Astrocyte (in vitro differentiated cells and primary cell): ENCODE data around the gene SOX1.

Source experiments
- EZH2 ChIP-seq: IDR thresholded peaks from 2 replicates; pipeline ENCODE4 v1.6.1; 2012; ENCODE audit warnings: mild to moderate bottlenecking, low read length, inconsistent platforms; ENCODE audit not compliant: insufficient read depth
- TF ChIP-seq, protein P1 (sequence below): IDR thresholded peaks from 2 replicates; pipeline ENCODE4 v1.5.1; 2011; ENCODE audit warnings: low read depth, mild to moderate bottlenecking, inconsistent platforms, low read length, moderate library complexity; ENCODE audit not compliant: insufficient read depth

DNA sequence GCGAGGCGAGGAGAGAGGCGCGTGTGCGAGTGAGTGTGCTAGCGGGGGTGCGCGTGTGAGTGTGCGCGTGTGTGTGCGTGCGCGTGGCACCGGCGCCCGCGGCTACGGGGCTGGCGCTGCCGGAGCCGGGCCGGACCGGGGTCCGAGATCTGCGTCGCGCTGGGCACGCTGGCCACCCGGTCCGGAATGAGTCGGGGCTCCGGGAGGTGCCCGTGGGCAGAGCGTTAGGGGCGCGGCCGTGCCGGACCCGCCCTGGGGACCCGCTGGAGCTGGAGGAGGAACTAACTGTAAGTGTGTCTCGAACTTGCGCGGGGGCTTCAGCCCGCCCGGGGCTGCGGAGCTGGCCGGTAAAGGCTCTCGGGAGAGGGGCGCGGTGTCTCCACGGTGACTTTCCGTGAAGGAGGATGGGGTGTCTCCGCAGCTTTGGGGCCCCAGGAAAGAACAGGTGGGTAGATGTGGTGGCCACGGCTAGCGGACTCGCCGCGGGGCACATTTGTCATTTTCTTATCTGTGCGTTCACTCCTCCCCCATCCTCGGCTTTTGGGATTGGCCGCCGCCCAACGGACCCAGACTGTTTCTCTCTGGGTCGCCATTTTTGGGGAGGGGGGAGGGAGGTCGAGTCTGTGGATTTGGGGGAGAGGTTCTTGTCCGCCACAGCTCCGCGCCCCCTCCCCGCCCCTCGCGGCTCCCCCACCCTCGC lies 10.1 kb upstream of the SOX1 start:
- TF ChIP-seq, protein P1, sequence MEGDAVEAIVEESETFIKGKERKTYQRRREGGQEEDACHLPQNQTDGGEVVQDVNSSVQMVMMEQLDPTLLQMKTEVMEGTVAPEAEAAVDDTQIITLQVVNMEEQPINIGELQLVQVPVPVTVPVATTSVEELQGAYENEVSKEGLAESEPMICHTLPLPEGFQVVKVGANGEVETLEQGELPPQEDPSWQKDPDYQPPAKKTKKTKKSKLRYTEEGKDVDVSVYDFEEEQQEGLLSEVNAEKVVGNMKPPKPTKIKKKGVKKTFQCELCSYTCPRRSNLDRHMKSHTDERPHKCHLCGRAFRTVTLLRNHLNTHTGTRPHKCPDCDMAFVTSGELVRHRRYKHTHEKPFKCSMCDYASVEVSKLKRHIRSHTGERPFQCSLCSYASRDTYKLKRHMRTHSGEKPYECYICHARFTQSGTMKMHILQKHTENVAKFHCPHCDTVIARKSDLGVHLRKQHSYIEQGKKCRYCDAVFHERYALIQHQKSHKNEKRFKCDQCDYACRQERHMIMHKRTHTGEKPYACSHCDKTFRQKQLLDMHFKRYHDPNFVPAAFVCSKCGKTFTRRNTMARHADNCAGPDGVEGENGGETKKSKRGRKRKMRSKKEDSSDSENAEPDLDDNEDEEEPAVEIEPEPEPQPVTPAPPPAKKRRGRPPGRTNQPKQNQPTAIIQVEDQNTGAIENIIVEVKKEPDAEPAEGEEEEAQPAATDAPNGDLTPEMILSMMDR = no peak
- TF ChIP-seq EZH2 = peak; percentile 48
